NCI-H1417 treated with DMSO at 0.1 percent for 48 hours (cell line): ENCODE results near the gene ACSL5.

Experiments used
- DNase-seq: peaks from one replicate; lab custom pipeline; 2025; lab: John Stamatoyannopoulos, UW

Gene ACSL5

GRCh38 chr10:112409755-112410154, 35.8 kb downstream of the ACSL5 start:
- no peak for DNase-seq

- no peak for DNase-seq
Observed at GRCh38 chr10:112412696-112413095, 38.8 kb downstream of the ACSL5 start.

GRCh38 chr10:112421731-112422130, 47.8 kb downstream of the ACSL5 start:
- DNase-seq, result no peak

GRCh38 chr10:112424651-112425050, 50.7 kb downstream of the ACSL5 start:
- no peak for DNase-seq

GRCh38 chr10:112426111-112426510, 52.2 kb downstream of the ACSL5 start:
- no peak for DNase-seq

GRCh38 chr10:112429147-112429546, 55.2 kb downstream of the ACSL5 start:
- no peak for DNase-seq

- DNase-seq, result no peak
Observed at GRCh38 chr10:112429654-112430230, 55.8 kb downstream of the ACSL5 start.

- DNase-seq, result no peak
Observed at GRCh38 chr10:112433136-112433535, 59.2 kb downstream of the ACSL5 start.

GRCh38 chr10:112434988-112435619, 61.2 kb downstream of the ACSL5 start:
- no peak for DNase-seq

GRCh38 chr10:112438356-112438755, 64.4 kb downstream of the ACSL5 start:
- no peak for DNase-seq

GRCh38 chr10:112441520-112441919, 67.6 kb downstream of the ACSL5 start:
- DNase-seq, result no peak

- DNase-seq, result no peak
Observed at GRCh38 chr10:112442063-112442462, 68.1 kb downstream of the ACSL5 start.

- no peak for DNase-seq
Observed at GRCh38 chr10:112446055-112446854, 72.3 kb downstream of the ACSL5 start.

GRCh38 chr10:112446855-112447619, 73.1 kb downstream of the ACSL5 start, which contains the start of the genes VTI1A and ZDHHC6:
TSS of gene VTI1A (plus strand) at chr10:112447215. CDS start at chr10:112447374, 159 bp downstream.
TSS of gene ZDHHC6 (minus strand) at chr10:112446914. CDS start at chr10:112445436, 1,478 bp downstream.
- DNase-seq, result no peak

- DNase-seq, result no peak
Observed at GRCh38 chr10:112447620-112447928, 73.7 kb downstream of the ACSL5 start.

- no peak for DNase-seq
Observed at GRCh38 chr10:112448888-112449287, 75.0 kb downstream of the ACSL5 start.

GRCh38 chr10:112454910-112455779, 81.2 kb downstream of the ACSL5 start:
- no peak for DNase-seq

- DNase-seq, result no peak
Observed at GRCh38 chr10:112456533-112456932, 82.6 kb downstream of the ACSL5 start.

GRCh38 chr10:112460366-112460765, 86.5 kb downstream of the ACSL5 start:
- no peak for DNase-seq

- DNase-seq, result no peak
Observed at GRCh38 chr10:112461029-112461887, 87.3 kb downstream of the ACSL5 start.
